ENCODE data around the gene LPA.

GRCh38 chr6:160595838-160596832 is 67.9 kb downstream of the LPA start:
- TF ChIP-seq CTCF (IDR thresholded peaks at IDR 0.05): no peak
- TF ChIP-seq EZH2 (IDR thresholded peaks at IDR 0.05; ENCODE audit: borderline replicate concordance, insufficient read depth, low read depth, low read length, poor library complexity, severe bottlenecking): no peak
